ENCODE data around the gene VAV3. TPM values are rescaled to one million over a fixed set of nuclear protein-coding genes. Genes with fewer than 3 reads are reported as not detected.

Gene VAV3
- total and polyA plus RNA-seq, 10 of the 15 experiments (the other 5 are each of a cell fraction or from before 2014, with no cell fraction given), result 0.84 to 5.5 (median 3.4) TPM

- TF ChIP-seq CHD4 (IDR thresholded peaks at IDR 0.05) (no peak), ATF2 (IDR thresholded peaks at IDR 0.05; ENCODE audit: low read length) (no peak), MLLT1 (IDR thresholded peaks at IDR 0.05) (no peak)
Measured at GRCh38 chr1:107817206-107817605, 147.8 kb downstream of the VAV3 start (continued).

GRCh38 chr1:107810291-107810951 is 154.6 kb downstream of the VAV3 start:
- intact Hi-C loops (cut with micrococcal nuclease; ENCODE audit: unreplicated experiment), result no loop called here
- RAD21 ChIA-PET (ENCODE audit: unreplicated experiment), result no interaction called here

More at GRCh38 chr1:107810291-107810951, 154.6 kb downstream of the VAV3 start:
- FAIRE-seq, result no peak
- Histone ChIP-seq H3K9ac (ENCODE audit: control insufficient read depth, insufficient read depth, low read length) (no peak overlapping the region), H3K79me2 (ENCODE audit: control insufficient read depth, insufficient read depth, low read length) (no peaks in the 10 kb centered on the region), H3K4me2 (ENCODE audit: control insufficient read depth, insufficient read depth) (no peak overlapping the region), H3K4me3 (no peak overlapping the region), H3K27me3 (replicated peaks in 1 of 2; ENCODE audit: control insufficient read depth in 2 of 2, insufficient read depth in 2 of 2, low read length in 1 of 2) (no peaks in the 10 kb centered on the region; a peak in 1 of 4 replicates), H3K27ac (ENCODE audit: control insufficient read depth, insufficient read depth) (no peak overlapping the region), H2AFZ (ENCODE audit: control insufficient read depth, low read depth, low read length) (no peak overlapping the region), H3K36me3 (ENCODE audit: control insufficient read depth in 2 of 2, insufficient read depth in 2 of 2, low read length in 1 of 2) (no peaks in the 10 kb centered on the region), H3K4me1 (ENCODE audit: control insufficient read depth, insufficient read depth, low read length) (no peaks in the 10 kb centered on the region), H4K20me1 (ENCODE audit: control insufficient read depth, insufficient read depth) (no peaks in the 10 kb centered on the region), H3K9me3 (replicated peaks; ENCODE audit: control insufficient read depth, insufficient read depth, low read length) (no peaks in the 10 kb centered on the region)
- no peak for DNase-seq (ENCODE audit: low read depth, low spot score)
- no TSS peak for BruUV-seq (replicated peaks)
- no peak for ATAC-seq
- TF ChIP-seq IRF5 (IDR thresholded peaks at IDR 0.05; ENCODE audit: borderline replicate concordance), result no peak
- POLR2A ChIA-PET, result no interaction called here
- in situ Hi-C loops (cut with MboI), result no loop called here
- SMC1A ChIA-PET (ENCODE audit: uncharacterized antibody, unreplicated experiment), result no interaction called here
- 89% methylated on average over 2 of the region's 2 CpGs for WGBS (ENCODE audit: insufficient coverage, insufficient replicate concordance, low lambda C conversion rate, missing lambda C conversion rate)
- CTCF ChIA-PET, result no interaction called here

Measured in GM12878 (cell line).